ENCODE data around the gene NAB1.
A peak's percentile ranks its signal among the peaks of the same experiment; 100 is the strongest.
"Not testable (repeated sequence)": the region's sequence is repeated elsewhere in the genome, so short reads cannot be mapped to it uniquely, and the experiment has no call there.

The NAB1 gene

GRCh38 chr2:190674966-190675650 lies 26.2 kb downstream of the NAB1 start:
- no peak for DNase-seq

- DNase-seq, result no peak
Measured at GRCh38 chr2:190677255-190677654, 28.4 kb downstream of the NAB1 start.

- DNase-seq, result peak; percentile 14
Measured at GRCh38 chr2:190678444-190679162, 29.7 kb downstream of the NAB1 start.

GRCh38 chr2:190679391-190679790 lies 30.5 kb downstream of the NAB1 start:
- no peak for DNase-seq

DNA sequence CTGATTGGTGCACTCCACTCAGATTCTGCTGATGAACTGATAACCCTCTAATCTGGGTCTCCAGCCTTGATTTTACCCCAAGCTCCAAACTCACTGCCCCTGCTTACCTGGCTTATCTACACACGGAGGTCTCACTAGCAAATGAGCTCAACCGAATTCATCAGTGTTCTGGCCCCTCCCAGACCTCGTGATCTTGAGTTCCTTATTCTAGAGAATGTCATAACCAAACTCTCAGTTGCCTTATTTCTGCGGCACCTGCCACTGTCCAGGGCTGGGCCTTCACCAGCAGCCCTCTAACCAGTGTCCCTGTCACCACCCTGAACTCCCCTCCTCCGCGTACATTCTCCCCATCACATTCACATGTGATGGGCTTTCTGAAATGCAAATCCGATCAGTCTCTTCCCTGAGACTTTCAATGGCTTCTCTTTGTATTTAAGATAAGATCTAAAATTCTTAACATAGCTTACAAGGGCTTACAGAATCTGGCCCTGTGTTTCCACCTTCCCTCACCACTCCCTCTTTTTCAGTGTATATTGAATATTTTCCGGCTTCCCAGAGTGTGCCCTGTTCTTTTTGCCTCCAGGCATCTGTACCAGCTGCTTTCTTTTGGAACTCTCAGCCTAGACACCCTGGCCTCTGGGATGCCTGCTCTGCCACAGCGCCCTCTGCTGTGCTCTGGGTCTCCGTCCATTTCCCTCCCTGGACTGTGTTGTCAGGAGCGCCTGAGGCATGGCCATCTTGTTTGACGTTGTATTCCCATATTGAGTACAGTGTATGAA lies 31.1 kb downstream of the NAB1 start:
- DNase-seq, result peak; percentile 89

GRCh38 chr2:190682168-190682567 lies 33.3 kb downstream of the NAB1 start:
- DNase-seq, result no peak

- DNase-seq, result no peak
Measured at GRCh38 chr2:190683802-190684201, 34.9 kb downstream of the NAB1 start.

DNA sequence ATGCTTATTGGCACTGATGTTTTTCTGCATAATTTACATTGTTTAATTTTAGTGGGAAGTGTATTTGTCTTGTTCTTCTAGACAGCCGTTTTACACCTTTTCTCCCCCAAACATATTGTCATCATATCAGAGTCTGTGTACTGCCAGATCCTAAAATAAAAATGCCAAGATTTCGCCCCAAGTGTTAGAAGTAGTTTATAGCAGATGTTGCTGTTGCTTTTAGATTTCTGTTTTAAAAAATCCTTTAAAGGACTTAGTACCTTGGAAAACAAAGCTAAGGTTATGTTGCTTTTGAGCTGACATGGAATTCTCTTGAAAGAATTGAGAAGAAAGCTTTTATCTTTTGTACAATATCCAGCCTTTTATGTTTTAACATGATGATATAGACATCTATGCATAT lies 36.0 kb downstream of the NAB1 start:
- DNase-seq, result no peak

GRCh38 chr2:190685333-190685732 lies 36.5 kb downstream of the NAB1 start:
- DNase-seq, result no peak

DNA sequence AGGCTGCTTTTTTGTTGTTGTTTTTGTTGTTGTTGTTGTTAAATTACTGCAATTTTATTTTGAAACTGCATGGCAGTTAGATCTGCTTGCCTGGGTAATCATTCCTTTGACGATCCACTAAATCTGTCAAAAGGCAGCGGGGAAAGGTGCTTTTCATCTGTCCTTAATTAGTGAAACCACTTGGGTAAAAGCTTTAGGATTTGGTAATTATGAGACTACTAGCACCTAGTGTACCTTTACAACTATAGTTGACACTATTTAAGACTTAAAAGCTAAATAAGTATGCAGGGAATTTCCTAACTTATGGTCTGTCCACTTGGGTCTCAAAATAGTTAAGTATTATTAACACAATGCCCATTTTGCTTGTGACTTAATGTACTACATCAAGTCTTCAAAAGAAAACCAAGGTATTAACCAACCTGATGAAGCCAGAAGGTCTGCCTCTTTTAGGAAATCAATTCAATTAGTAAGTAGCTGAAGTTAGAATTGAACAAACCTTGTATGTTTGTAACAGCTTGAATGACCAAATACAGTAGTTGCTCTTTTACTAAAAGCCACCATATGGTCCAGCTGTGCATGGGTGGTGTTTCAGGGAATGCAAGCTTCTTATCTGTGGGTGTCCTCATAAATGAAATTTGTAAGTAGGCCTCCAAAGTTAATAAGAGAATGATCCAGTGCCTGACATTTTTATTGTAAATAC lies 44.8 kb downstream of the NAB1 start:
- DNase-seq, result peak; percentile 69

GRCh38 chr2:190694479-190694878 lies 45.6 kb downstream of the NAB1 start:
- DNase-seq, result peak; percentile 28

GRCh38 chr2:190695739-190696138 lies 46.9 kb downstream of the NAB1 start:
- DNase-seq, result peak; percentile 19

DNA sequence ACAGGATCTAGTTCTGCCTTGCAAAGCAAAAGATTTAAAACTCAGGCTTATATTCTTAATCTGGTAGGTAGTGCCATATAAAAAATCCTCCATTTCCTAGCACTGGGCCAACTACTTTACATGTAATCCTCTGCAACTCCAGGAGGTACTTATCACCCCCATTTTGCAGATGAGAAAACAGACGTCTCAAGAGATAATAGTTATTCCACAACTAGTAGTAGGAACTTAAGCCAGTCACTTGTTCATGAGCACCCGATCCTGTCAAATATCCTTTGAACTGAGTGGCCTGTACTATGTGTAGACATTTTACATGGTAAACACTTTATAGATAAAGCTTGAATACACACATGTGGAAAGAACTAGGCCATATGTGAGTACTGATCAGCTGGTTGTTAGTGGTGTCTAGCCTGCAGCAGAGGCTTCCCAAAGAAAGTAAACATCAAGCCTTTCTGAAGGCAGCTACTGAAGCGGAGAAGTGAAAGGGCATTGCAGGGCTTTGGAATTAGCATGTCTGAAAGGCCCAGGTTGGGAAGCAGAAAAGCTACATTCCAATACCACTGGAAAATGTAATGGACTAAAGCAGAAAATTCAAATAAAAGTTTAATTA lies 48.0 kb downstream of the NAB1 start:
- peak; percentile 50 for DNase-seq

GRCh38 chr2:190697421-190697820 lies 48.5 kb downstream of the NAB1 start:
- no peak for DNase-seq

DNA sequence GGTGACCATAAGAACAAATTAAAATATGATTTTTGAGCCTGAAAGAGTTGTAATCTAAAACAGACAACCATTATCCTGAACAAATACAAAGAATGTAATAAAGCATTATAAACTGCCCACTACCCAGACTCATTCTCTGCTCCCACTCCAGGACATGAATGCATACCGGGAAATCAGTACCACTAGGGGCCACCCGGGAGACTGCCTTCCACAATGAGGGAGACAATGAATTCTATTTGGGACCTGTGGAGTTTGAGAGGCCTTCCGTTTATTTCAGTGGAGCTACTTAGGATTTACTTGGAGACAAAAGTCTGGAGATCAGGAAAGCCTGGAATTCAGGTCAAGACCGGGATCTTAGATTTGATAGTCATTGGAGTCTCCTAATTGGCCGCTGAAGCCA lies 50.0 kb downstream of the NAB1 start:
- DNase-seq, result no peak

- DNase-seq, result no peak
Measured at GRCh38 chr2:190701586-190701985, 52.7 kb downstream of the NAB1 start.

- no peak for DNase-seq
Measured at GRCh38 chr2:190705280-190705679, 56.4 kb downstream of the NAB1 start.

GRCh38 chr2:190707726-190708125 lies 58.8 kb downstream of the NAB1 start:
- no peak for DNase-seq

DNA sequence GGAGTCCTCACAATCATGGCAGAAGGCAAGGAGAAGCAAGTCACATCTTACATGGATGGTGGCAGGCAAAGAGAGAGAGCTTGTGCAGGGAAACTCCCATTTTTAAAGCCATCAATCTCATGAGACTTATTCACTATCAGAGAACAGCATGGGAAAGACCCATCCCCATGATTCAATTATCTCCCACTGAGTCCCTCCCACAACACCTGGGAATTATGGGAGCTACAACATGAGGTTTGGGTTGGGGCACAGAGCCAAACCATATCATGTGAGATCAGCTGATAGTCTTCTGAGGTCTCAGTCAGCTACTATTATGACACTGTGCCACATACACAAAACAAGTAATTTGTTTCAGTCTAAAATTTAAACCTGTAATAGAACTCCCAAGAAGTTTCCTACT lies 59.8 kb downstream of the NAB1 start:
- DNase-seq, result not testable (repeated sequence)

DNA sequence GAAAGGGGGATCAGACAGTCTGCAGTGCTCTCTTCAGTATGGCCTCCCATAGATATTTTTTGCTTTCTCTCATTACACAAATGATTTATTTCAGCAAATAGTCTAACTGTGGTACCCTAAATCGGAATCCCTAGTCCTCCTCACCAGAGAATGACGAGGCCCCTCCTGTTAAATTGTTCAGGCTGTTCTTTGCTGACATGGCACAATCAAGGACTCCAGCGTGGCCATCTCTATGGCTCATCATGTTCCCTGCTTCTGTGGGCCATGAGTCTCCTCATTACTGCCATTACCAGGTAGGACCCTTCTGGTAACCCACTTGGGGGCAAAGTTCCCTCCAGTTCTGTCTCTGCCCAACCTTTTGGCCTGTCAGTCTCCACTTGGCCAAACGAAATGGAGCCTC lies 62.2 kb downstream of the NAB1 start:
- no peak for DNase-seq

DNA sequence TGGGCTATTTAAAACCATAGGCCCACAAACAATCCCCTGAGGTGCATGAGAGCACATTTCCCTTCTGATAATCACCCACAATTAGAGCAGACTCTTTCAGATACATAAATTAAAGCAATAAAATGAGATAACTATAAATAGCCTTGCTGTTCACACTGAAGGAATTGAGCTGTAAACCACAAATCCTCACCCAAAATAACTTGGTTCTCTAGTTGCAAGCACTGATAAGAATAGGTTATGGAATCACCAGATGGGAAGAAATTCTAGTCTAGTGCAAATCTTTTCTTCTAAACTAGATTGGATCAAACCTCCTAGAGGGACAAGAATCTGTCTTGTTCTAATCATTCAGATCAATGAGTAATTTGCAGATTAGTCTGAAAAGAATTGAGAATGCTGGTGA lies 64.6 kb downstream of the NAB1 start:
- DNase-seq, result peak; percentile 18

GRCh38 chr2:190714958-190715357 lies 66.1 kb downstream of the NAB1 start:
- DNase-seq, result no peak

All from NCI-H69 (cell line).